Measurements from ENCODE around the gene ZNF592.

The ZNF592 gene

GRCh38 chr15:84764989-84765388 is 16.6 kb downstream of the ZNF592 start:
- Histone ChIP-seq H3K9me3 (ENCODE audit: control insufficient read depth, insufficient read depth, low read depth, low read length) (no peaks in the 10 kb centered on the region), H3K36me3 (ENCODE audit: control insufficient read depth in 2 of 2, insufficient read depth in 1 of 2, low read length in 2 of 2) (peaks cover 36 to 51% of the 10 kb centered on the region in 2 experiments; a peak in 2 of 3 replicates), H3K27ac (ENCODE audit: extremely low read depth, low read depth, low read length) (no peak overlapping the region), H3K4me3 (ENCODE audit: low read depth, low read length) (no peak overlapping the region), H3K4me1 (ENCODE audit: control insufficient read depth, insufficient read depth, low read length) (peaks cover 11% of the 10 kb centered on the region)
- ChIA-PET POLR2A (no interaction called here), CTCF (interaction anchor here (1.0 kb wide), 2 partner anchors 49 to 110 kb away, joined by 3 read pairs; no protein-coding TSS in a partner anchor)
- 0 out of 2 replicates have a peak, but pooled peaks have one; percentile 20 for TF ChIP-seq ZNF211 (tag by site-specific recombination; IDR thresholded peaks at IDR 0.05; ENCODE audit: low read depth)
- no peak for TF ChIP-seq ZNF510 (tag by site-specific recombination; IDR thresholded peaks at IDR 0.05; ENCODE audit: insufficient replicate concordance)
- TF ChIP-seq ZNF776 (tag by site-specific recombination; IDR thresholded peaks at IDR 0.05; ENCODE audit: borderline replicate concordance): no peak
- no peak for TF ChIP-seq PRDM6 (tag by site-specific recombination; IDR thresholded peaks at IDR 0.05)
- no peak for TF ChIP-seq ZNF560 (tag by site-specific recombination; IDR thresholded peaks at IDR 0.05; ENCODE audit: borderline replicate concordance)

GRCh38 chr15:84765675-84766074 is 17.3 kb downstream of the ZNF592 start:
- TF ChIP-seq TCF7L2 (IDR thresholded peaks at IDR 0.05; ENCODE audit: borderline replicate concordance, low read depth, low read length): no peak
- TF ChIP-seq CTCF (tag by site-specific recombination; IDR thresholded peaks at IDR 0.05): no peak
- no peak for TF ChIP-seq ZNF776 (tag by site-specific recombination; IDR thresholded peaks at IDR 0.05; ENCODE audit: borderline replicate concordance)
- TF ChIP-seq ZFP69B (tag by site-specific recombination; IDR thresholded peaks at IDR 0.05): no peak
- TF ChIP-seq ZNF677 (tag by site-specific recombination; IDR thresholded peaks at IDR 0.05): no peak
- TF ChIP-seq ZNF561 (tag by site-specific recombination; IDR thresholded peaks at IDR 0.05; ENCODE audit: borderline replicate concordance): no peak
- no peak for TF ChIP-seq SETDB1 (IDR thresholded peaks at IDR 0.05; ENCODE audit: insufficient read length, low read length)
- TF ChIP-seq ZEB2 (tag by site-specific recombination; IDR thresholded peaks at IDR 0.05): no peak
- no peak for TF ChIP-seq ZFP37 (tag by site-specific recombination; IDR thresholded peaks at IDR 0.05)
- no peak for TF ChIP-seq ZNF404 (tag by site-specific recombination; IDR thresholded peaks at IDR 0.05)
- no peak for TF ChIP-seq ZNF362 (tag by site-specific recombination; IDR thresholded peaks at IDR 0.05)
- Histone ChIP-seq H3K9me3 (ENCODE audit: control insufficient read depth, insufficient read depth, low read depth, low read length) (no peaks in the 10 kb centered on the region), H3K4me1 (ENCODE audit: control insufficient read depth, insufficient read depth, low read length) (peaks cover 11% of the 10 kb centered on the region), H3K4me3 (ENCODE audit: low read depth, low read length) (no peak overlapping the region), H3K36me3 (ENCODE audit: control insufficient read depth in 2 of 2, insufficient read depth in 1 of 2, low read length in 2 of 2) (peaks cover 36 to 52% of the 10 kb centered on the region in 2 experiments; a peak in 2 of 3 replicates), H3K27ac (ENCODE audit: extremely low read depth, low read depth, low read length) (no peak overlapping the region)
- CTCF ChIA-PET: no interaction called here
- POLR2A ChIA-PET: interaction anchor here (0.9 kb wide), 1 partner anchor 116 kb away, joined by 4 read pairs; no protein-coding TSS in a partner anchor

GRCh38 chr15:84766461-84767035 is 18.2 kb downstream of the ZNF592 start:
- Histone ChIP-seq H3K4me1 (ENCODE audit: control insufficient read depth, insufficient read depth, low read length) (peaks cover 7% of the 10 kb centered on the region), H3K36me3 (ENCODE audit: control insufficient read depth in 2 of 2, insufficient read depth in 1 of 2, low read length in 2 of 2) (peaks cover 36 to 55% of the 10 kb centered on the region in 2 experiments; a peak in 2 of 3 replicates), H3K27ac (ENCODE audit: extremely low read depth, low read depth, low read length) (no peak overlapping the region), H3K4me3 (ENCODE audit: low read depth, low read length) (no peak overlapping the region), H3K9me3 (ENCODE audit: control insufficient read depth, insufficient read depth, low read depth, low read length) (no peaks in the 10 kb centered on the region)
- POLR2A ChIA-PET: interaction anchor here (0.6 to 1.3 kb wide), 3 partner anchors 9 to 117 kb away, joined by 3 to 4 read pairs (median 3); no protein-coding TSS in a partner anchor
- TF ChIP-seq ZNF548 (tag by site-specific recombination; IDR thresholded peaks at IDR 0.05): no peak
- TF ChIP-seq BCL6B (tag by site-specific recombination; IDR thresholded peaks at IDR 0.05): no peak
- no peak for TF ChIP-seq ZNF621 (tag by site-specific recombination; IDR thresholded peaks at IDR 0.05)
- 0 out of 2 replicates have a peak, but pooled peaks have one; percentile 17 for TF ChIP-seq ZSCAN16 (tag by site-specific recombination; IDR thresholded peaks at IDR 0.05)
- TF ChIP-seq PRDM1 (tag by site-specific recombination; IDR thresholded peaks at IDR 0.05): peak; percentile 85
- peak; percentile 45; the same call in 1 of the 2 replicates for TF ChIP-seq ZNF600 (tag by site-specific recombination; IDR thresholded peaks at IDR 0.05)
- TF ChIP-seq ZSCAN4 (tag by site-specific recombination; IDR thresholded peaks at IDR 0.05): peak; percentile 70
- peak; percentile 73; the same call in 1 of the 2 replicates for TF ChIP-seq ZNF366 (tag by site-specific recombination; conservative IDR thresholded peaks at IDR 0.05)
- CTCF ChIA-PET: no interaction called here
